Panc1 (cell line): ENCODE data around the gene FERMT3. TPM values are rescaled to one million over a fixed set of nuclear protein-coding genes. Genes with fewer than 3 reads are reported as not detected.

Experiments used
- ATAC-seq: fragments of 200-7000 bp; cut with Tn5 transposase; 2 replicates; pipeline ENCODE4 v1.9.1; 2020; ENCODE audit warnings: mild to moderate bottlenecking, moderate library complexity
- BruUV-seq: library from RNA; stranded (reverse); fragments of 400-500 nt; replicated peaks from 2 replicates; lab custom pipeline; 2021; lab: Mats Ljungman, UMichigan
- CTCF ChIA-PET: fragments of 300-600 bp; sonication (Branson Sonifier 250); formaldehyde crosslinking; loops from one replicate; lab custom pipeline; 2022; ENCODE audit warnings: antibody characterized with exemption; lab: Charles Lee
- POLR2A ChIA-PET: fragments of 300-600 bp; sonication (Branson Sonifier 250); formaldehyde crosslinking; loops from one replicate; lab custom pipeline; 2022; ENCODE audit warnings: antibody characterized with exemption; lab: Charles Lee
- DNase-seq: peaks from one replicate; pipeline ENCODE4 v3.0.0-alpha.2; 2010; ENCODE audit warnings: low read depth, low spot score
- H3K27ac ChIP-seq: 2 replicates; pipeline ENCODE4 v1.5.1; 2011; ENCODE audit warnings: mild to moderate bottlenecking, low read length, inconsistent platforms
- H3K27me3 ChIP-seq: fragments of 200-500 bp; sonication (Bioruptor generic); 2 replicates; pipeline ENCODE4 v1.6.0; 2014; ENCODE audit warnings: low read length, inconsistent platforms; ENCODE audit not compliant: control insufficient read depth, insufficient read depth
- H3K36me3 ChIP-seq: fragments of 200-500 bp; sonication (Bioruptor generic); 2 replicates; pipeline ENCODE4 v1.5.1; 2014; ENCODE audit warnings: inconsistent platforms, mild to moderate bottlenecking, low read length, moderate library complexity; ENCODE audit not compliant: control insufficient read depth, insufficient read depth
- H3K4me1 ChIP-seq: 2 replicates; pipeline ENCODE4 v1.5.1; 2011; ENCODE audit warnings: inconsistent platforms, mild to moderate bottlenecking, low read length, moderate library complexity; ENCODE audit not compliant: control insufficient read depth, insufficient read depth
- H3K4me3 ChIP-seq, 2 experiments: 2 replicates each; pipeline ENCODE4 v1.5.1; 2011 to 2012; ENCODE audit warnings: low read depth in 2 of 2, low read length in 2 of 2, mild to moderate bottlenecking in 2 of 2, inconsistent platforms in 1 of 2, moderate library complexity in 1 of 2
- H3K9me3 ChIP-seq: fragments of 200-500 bp; sonication (Bioruptor generic); 2 replicates; pipeline ENCODE4 v1.5.1; 2014; ENCODE audit warnings: low read depth, mild to moderate bottlenecking, inconsistent platforms, low read length, moderate library complexity; ENCODE audit not compliant: control insufficient read depth, insufficient read depth
- POLR2AphosphoS5 ChIP-seq: IDR thresholded peaks from 2 replicates; pipeline ENCODE4 v1.6.1; 2012; ENCODE audit warnings: mild to moderate bottlenecking, low read depth, low read length, moderate library complexity
- REST ChIP-seq, 2 experiments: IDR thresholded peaks; 2 replicates each; pipeline ENCODE4 v1.6.1; 2011 to 2012; ENCODE audit warnings: low read depth in 2 of 2, control low read depth in 1 of 2, low read length in 1 of 2, mild to moderate bottlenecking in 1 of 2, moderate library complexity in 1 of 2; ENCODE audit not compliant: insufficient read depth in 1 of 2
- SIN3A ChIP-seq: IDR thresholded peaks from 2 replicates; pipeline ENCODE4 v1.6.1; 2012; ENCODE audit warnings: low read depth, mild to moderate bottlenecking, low read length, moderate library complexity, borderline replicate concordance; ENCODE audit not compliant: insufficient read depth
- TCF7L2 ChIP-seq: IDR thresholded peaks from 2 replicates; pipeline ENCODE4 v1.6.1; 2011; ENCODE audit warnings: mild to moderate bottlenecking, low read depth, low read length, inconsistent platforms
- in situ Hi-C: cut with HindIII; loops from 2 replicates; pipeline ENCODE4 v1.10.0; 2016; ENCODE audit warnings: low sequenced_read_pairs, low pct_unique_long_range_greater_than_20kb
- intact Hi-C: fragments of 100-400 bp; cut with micrococcal nuclease; formaldehyde crosslinking; loops from one replicate; pipeline ENCODE4 v1.10.0; 2022; ENCODE audit not compliant: unreplicated experiment
- total RNA-seq: library from RNA; stranded (reverse); gene quantifications from one replicate; pipeline ENCODE4 v1.2.1, GENCODE V29; 2021; ENCODE audit not compliant: unreplicated experiment
- TF ChIP-seq, protein P1 (sequence below): fragments of 450-650 bp; IDR thresholded peaks from 2 replicates; pipeline ENCODE4 v1.5.1; 2017; ENCODE audit warnings: mild to moderate bottlenecking

FERMT3 gene
- total RNA-seq, 1 experiment from 2014 or later: 2.9 TPM

- CTCF ChIA-PET: no interaction called here
- TSS peak; percentile 77 for BruUV-seq
- DNase-seq (no peak), ATAC-seq (no peak)
- in situ Hi-C loops (no loop called here), intact Hi-C loops (no loop called here)
- Histone ChIP-seq H3K4me1 (peaks cover 39% of the 10 kb centered on the region), H3K4me3 (peak overlapping the region; percentile 61 to 75), H3K27ac (peak overlapping the region; percentile 69), H3K27me3 (no peaks in the 10 kb centered on the region), H3K9me3 (no peaks in the 10 kb centered on the region), H3K36me3 (no peaks in the 10 kb centered on the region; the same call in 1 of the 2 replicates)
- POLR2A ChIA-PET: no interaction called here
- TF ChIP-seq POLR2AphosphoS5 (no peak), REST (IDR thresholded peaks at IDR 0.05; ENCODE audit: insufficient read depth in 1 of 2, low read depth in 2 of 2, low read length in 1 of 2) (no peak), SIN3A (no peak), TCF7L2 (no peak)
- TF ChIP-seq, protein P1, sequence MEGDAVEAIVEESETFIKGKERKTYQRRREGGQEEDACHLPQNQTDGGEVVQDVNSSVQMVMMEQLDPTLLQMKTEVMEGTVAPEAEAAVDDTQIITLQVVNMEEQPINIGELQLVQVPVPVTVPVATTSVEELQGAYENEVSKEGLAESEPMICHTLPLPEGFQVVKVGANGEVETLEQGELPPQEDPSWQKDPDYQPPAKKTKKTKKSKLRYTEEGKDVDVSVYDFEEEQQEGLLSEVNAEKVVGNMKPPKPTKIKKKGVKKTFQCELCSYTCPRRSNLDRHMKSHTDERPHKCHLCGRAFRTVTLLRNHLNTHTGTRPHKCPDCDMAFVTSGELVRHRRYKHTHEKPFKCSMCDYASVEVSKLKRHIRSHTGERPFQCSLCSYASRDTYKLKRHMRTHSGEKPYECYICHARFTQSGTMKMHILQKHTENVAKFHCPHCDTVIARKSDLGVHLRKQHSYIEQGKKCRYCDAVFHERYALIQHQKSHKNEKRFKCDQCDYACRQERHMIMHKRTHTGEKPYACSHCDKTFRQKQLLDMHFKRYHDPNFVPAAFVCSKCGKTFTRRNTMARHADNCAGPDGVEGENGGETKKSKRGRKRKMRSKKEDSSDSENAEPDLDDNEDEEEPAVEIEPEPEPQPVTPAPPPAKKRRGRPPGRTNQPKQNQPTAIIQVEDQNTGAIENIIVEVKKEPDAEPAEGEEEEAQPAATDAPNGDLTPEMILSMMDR: no peak
Observed at GRCh38 chr11:64235437-64236161, 29.1 kb downstream of the FERMT3 start.

DNA sequence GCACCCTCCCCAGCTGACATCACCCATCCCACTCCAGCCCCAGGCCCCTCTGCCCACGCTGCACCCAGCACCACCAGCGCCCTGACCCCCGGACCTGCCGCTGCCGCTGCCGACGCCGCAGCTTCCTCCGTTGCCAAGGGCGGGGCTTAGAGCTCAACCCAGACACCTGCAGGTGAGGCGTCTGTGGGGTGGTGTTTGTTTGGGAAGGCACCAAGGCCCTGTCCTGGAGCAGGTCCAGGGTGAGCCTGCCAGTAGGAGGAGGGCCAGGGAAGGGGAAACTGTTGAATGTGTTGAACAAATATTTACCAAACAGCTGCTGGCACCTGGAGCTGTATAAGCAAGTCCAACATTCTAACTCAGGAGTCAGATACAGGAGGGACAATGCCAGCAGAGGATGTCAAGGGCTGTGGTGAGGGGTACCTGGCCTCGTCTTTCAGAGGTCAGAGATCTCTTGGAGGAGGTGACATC lies 31.0 kb downstream of the FERMT3 start:
- ATAC-seq (no peak), DNase-seq (no peak)
- Histone ChIP-seq H3K27ac (no peak overlapping the region), H3K4me1 (peaks cover 25% of the 10 kb centered on the region), H3K4me3 (no peak overlapping the region), H3K36me3 (no peaks in the 10 kb centered on the region; the same call in 1 of the 2 replicates), H3K27me3 (no peaks in the 10 kb centered on the region), H3K9me3 (no peaks in the 10 kb centered on the region)
- ChIA-PET POLR2A (no interaction called here), CTCF (no interaction called here)
- BruUV-seq: no TSS peak
- TF ChIP-seq POLR2AphosphoS5 (no peak), REST (IDR thresholded peaks at IDR 0.05; ENCODE audit: insufficient read depth in 1 of 2, low read depth in 2 of 2, low read length in 1 of 2) (no peak), SIN3A (no peak), TCF7L2 (no peak)
- TF ChIP-seq, protein P1: no peak
- intact Hi-C loops (no loop called here), in situ Hi-C loops (no loop called here)
